ENCODE results near the gene ATF5.
"Not testable (repeated sequence)": the region's sequence is repeated elsewhere in the genome, so short reads cannot be mapped to it uniquely, and the experiment has no call there.

GRCh38 chr19:49924881-49925210 lies 4.2 kb upstream of the ATF5 start:
- TF ChIP-seq CTCF (IDR thresholded peaks at IDR 0.05); ZFX (IDR thresholded peaks at IDR 0.05; ENCODE audit: borderline replicate concordance): not testable (repeated sequence)
